Choroid plexus epithelial cell (primary cell): ENCODE measurements around the gene TOMM34.

ENCODE experiments used
- DNase-seq: peaks from one replicate; pipeline ENCODE4 v3.0.0-alpha.2; 2010; ENCODE audit warnings: low read depth
- H3K4me3 ChIP-seq: 2 replicates; pipeline ENCODE4 v1.5.1; 2011; ENCODE audit warnings: low read depth, mild to moderate bottlenecking, control low read depth, low read length, moderate library complexity
- TF ChIP-seq, protein P1 (sequence below): conservative IDR thresholded peaks from 2 replicates; pipeline ENCODE4 v1.5.1; 2011; ENCODE audit warnings: low read depth, mild to moderate bottlenecking, control low read depth, inconsistent platforms, low read length, moderate library complexity

Gene TOMM34

GRCh38 chr20:44911264-44911921 lies 48.8 kb downstream of the TOMM34 start:
- no peak overlapping the region for H3K4me3 ChIP-seq
- peak; percentile 70 for DNase-seq
- TF ChIP-seq, protein P1, sequence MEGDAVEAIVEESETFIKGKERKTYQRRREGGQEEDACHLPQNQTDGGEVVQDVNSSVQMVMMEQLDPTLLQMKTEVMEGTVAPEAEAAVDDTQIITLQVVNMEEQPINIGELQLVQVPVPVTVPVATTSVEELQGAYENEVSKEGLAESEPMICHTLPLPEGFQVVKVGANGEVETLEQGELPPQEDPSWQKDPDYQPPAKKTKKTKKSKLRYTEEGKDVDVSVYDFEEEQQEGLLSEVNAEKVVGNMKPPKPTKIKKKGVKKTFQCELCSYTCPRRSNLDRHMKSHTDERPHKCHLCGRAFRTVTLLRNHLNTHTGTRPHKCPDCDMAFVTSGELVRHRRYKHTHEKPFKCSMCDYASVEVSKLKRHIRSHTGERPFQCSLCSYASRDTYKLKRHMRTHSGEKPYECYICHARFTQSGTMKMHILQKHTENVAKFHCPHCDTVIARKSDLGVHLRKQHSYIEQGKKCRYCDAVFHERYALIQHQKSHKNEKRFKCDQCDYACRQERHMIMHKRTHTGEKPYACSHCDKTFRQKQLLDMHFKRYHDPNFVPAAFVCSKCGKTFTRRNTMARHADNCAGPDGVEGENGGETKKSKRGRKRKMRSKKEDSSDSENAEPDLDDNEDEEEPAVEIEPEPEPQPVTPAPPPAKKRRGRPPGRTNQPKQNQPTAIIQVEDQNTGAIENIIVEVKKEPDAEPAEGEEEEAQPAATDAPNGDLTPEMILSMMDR = peak; percentile 67

DNA sequence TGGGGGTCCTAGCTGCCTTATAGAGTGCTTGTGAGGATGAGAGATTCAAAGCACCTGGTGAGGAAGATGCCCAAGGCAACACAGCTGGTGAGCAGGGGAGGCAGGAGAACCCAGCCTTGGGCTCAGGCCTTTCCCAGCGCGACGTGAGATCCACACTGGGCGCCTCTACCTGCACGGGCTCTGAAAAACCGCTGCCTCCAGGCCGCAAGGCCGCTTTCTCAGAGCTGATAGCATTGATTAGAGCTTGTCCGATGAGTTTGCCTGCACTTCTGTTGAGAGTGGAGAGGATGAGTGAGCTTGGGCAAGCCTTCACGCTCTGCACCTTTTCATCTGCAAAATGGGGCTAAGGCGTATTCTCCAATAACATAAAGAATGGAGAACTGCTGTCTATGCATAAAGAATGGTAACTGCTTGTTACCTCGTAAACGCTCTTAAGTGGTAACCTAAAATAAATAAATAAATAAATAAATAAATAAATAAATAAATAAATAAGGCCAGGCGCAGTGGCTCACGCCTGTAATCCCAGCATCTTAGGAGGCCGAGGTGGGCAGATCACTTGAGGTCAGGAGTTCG lies 49.4 kb downstream of the TOMM34 start:
- peak; percentile 8 for DNase-seq
- TF ChIP-seq, protein P1 = no peak
- H3K4me3 ChIP-seq = peak overlapping the region; percentile 76

DNA sequence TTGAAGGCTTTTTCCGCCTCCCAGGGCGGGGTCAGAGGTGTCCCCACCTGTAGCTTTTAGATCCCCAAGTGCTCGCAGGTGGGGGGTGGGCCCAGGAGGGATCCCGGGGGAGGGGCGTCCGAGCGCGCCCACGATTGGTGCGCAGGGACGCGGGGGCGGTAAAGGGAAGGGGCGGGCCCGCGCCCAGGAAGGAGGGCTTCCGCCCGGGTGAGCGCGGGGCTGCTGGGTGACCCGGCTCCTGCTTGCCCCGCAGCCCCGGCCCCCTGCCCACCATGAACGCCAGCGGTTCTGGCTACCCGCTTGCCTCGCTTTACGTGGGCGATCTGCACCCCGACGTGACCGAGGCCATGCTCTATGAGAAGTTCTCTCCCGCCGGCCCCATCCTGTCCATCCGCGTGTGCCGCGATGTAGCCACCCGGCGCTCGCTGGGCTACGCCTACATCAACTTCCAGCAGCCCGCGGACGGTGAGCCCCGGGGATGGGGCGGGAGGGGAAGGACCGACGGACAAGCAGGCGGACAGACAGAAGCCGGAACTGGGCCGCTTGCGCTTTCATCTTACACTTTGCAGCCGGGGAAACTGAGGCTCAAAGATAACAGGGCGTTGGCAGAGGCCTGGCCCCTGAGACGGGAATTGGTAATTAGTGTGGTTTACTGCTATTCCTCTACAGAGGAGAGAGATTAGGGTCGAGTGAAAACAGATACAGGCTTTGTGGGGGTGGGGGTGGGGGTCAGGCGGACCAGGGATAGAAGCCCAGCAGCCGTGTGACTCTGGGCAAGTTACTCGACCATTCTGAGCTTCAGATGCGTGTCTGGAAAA lies 50.1 kb downstream of the TOMM34 start, which contains the start of gene PABPC1L:
Gene PABPC1L, plus strand, starts transcription at position 189 of the 818 bp plus-strand sequence. Its CDS starts 84 bp downstream, at position 273.
- TF ChIP-seq, protein P1 = no peak
- peak within 1 kb of the TSS; percentile 76 for H3K4me3 ChIP-seq
- DNase-seq = peak; percentile 75

- no peak for DNase-seq
Observed at GRCh38 chr20:44908987-44909871, 51.0 kb downstream of the TOMM34 start.

GRCh38 chr20:44904377-44904776 lies 55.8 kb downstream of the TOMM34 start:
- H3K4me3 ChIP-seq = no peak overlapping the region
- TF ChIP-seq, protein P1 = no peak
- DNase-seq = no peak

More at GRCh38 chr20:44908987-44909871, 51.0 kb downstream of the TOMM34 start:
- peak overlapping the region; percentile 76 for H3K4me3 ChIP-seq
- TF ChIP-seq, protein P1 = no peak

DNA sequence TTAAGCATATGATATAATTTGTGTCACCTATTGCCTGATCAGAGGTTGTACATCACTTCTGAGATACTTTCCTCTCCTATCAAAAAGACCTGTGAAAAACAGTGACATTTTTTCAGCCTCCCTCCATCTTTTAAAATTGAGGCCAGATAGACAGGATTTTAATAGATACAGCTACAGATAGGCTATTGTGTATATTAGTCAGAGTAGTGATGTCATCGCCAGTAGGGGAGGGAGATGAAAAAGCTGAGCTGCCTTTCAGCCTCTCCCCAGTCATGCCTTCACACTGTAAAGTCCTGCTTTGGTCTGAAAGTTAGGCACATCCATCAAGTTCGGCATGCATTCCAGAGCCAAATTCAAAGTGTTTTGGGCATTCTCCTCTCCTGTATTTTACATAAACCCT lies 58.2 kb downstream of the TOMM34 start:
- peak; percentile 34 for DNase-seq
- no peak overlapping the region for H3K4me3 ChIP-seq
- TF ChIP-seq, protein P1 = no peak
